ENCODE measurements around the gene ICAM1. TPM values are rescaled to one million over a fixed set of nuclear protein-coding genes. Genes with fewer than 3 reads are reported as not detected.

The ICAM1 gene
- total and polyA plus RNA-seq, 2 of the 13 experiments (the other 11 are each of a cell fraction or from before 2014, with no cell fraction given) = 37.9 to 98.4 TPM

DNA sequence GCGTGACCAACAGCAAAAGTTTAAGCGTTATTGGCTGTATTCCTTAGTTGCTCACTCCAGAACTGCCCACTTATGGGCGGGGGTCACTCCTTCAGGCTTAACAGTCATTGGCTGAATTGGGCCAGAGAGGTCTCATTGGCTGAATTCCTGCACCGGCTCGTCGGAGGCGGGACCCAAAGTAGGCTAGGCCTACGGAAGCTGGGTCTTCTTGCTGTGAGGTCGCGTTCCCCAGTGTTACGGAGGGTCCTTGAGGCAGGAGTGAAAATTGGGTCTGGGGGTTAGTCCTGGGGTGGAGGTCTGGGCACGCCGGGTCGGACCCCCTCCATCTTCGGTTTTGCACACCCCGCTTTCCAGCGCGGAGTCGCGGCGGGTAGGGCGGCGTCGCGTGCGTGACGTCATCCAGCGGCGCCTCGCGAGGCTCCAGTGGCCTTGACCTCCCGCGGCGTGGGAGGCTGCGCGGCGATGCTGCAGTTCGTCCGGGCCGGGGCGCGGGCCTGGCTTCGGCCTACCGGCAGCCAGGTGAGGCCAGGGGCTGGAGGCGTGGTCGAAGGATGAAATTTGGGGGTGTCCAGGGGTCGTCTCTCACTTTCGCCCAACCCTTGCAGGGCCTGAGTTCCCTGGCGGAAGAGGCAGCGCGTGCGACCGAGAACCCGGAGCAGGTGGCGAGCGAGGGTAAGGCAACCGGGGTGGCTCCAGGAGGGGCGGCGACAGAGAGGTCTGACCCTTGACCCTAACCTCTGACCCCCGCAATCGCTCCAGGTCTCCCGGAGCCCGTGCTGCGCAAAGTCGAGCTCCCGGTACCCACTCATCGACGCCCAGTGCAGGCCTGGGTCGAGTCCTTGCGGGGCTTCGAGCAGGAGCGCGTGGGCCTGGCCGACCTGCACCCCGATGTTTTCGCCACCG lies 18.9 kb upstream of the ICAM1 start, which contains the start of gene MRPL4 (continued):
- TF ChIP-seq, protein P1, sequence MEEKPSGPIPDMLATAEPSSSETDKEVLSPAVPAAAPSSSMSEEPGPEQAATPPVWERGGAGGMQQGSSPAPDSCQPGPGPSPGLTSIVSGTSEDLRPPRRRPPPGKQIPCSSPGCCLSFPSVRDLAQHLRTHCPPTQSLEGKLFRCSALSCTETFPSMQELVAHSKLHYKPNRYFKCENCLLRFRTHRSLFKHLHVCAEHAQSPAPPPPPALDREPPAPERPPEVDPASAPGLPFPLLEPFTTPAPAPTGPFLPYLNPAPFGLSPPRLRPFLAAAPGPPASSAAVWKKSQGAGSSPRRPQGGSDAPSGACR (CRISPR knock-in tag; IDR thresholded peaks at IDR 0.05) = peak; percentile 96
- TF ChIP-seq, protein P2, sequence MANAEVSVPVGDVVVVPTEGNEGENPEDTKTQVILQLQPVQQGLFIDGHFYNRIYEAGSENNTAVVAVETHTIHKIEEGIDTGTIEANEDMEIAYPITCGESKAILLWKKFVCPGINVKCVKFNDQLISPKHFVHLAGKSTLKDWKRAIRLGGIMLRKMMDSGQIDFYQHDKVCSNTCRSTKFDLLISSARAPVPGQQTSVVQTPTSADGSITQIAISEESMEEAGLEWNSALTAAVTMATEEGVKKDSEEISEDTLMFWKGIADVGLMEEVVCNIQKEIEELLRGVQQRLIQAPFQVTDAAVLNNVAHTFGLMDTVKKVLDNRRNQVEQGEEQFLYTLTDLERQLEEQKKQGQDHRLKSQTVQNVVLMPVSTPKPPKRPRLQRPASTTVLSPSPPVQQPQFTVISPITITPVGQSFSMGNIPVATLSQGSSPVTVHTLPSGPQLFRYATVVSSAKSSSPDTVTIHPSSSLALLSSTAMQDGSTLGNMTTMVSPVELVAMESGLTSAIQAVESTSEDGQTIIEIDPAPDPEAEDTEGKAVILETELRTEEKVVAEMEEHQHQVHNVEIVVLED (CRISPR knock-in tag; IDR thresholded peaks at IDR 0.05; ENCODE audit: borderline replicate concordance) = peak; percentile 91
- TF ChIP-seq, protein P3, sequence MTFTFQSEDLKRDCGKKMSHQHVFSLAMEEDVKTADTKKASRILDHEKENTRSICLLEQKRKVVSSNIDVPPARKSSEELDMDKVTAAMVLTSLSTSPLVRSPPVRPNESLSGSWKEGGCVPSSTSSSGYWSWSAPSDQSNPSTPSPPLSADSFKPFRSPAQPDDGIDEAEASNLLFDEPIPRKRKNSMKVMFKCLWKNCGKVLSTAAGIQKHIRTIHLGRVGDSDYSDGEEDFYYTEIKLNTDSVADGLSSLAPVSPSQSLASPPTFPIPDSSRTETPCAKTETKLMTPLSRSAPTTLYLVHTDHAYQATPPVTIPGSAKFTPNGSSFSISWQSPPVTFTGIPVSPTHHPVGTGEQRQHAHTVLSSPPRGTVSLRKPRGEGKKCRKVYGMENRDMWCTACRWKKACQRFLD (CRISPR knock-in tag; IDR thresholded peaks at IDR 0.05; ENCODE audit: borderline replicate concordance) = peak; percentile 87
- TF ChIP-seq, protein P4, sequence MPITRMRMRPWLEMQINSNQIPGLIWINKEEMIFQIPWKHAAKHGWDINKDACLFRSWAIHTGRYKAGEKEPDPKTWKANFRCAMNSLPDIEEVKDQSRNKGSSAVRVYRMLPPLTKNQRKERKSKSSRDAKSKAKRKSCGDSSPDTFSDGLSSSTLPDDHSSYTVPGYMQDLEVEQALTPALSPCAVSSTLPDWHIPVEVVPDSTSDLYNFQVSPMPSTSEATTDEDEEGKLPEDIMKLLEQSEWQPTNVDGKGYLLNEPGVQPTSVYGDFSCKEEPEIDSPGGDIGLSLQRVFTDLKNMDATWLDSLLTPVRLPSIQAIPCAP (CRISPR knock-in tag; IDR thresholded peaks at IDR 0.05; ENCODE audit: low read depth) = 0 out of 2 replicates have a peak, but pooled peaks have one; percentile 33
- TF ChIP-seq FOXC1 (CRISPR knock-in tag; IDR thresholded peaks at IDR 0.05; ENCODE audit: borderline replicate concordance) (peak; percentile 97), ZNF430 (CRISPR knock-in tag; IDR thresholded peaks at IDR 0.05) (peak; percentile 94; the same call in 1 of the 2 replicates), ARNT (IDR thresholded peaks at IDR 0.05) (no peak), ZNF781 (CRISPR knock-in tag; IDR thresholded peaks at IDR 0.05; ENCODE audit: borderline replicate concordance, not compliant biosample characterization) (no peak), ZFY (CRISPR knock-in tag; IDR thresholded peaks at IDR 0.05) (peak; percentile 100)
- TF ChIP-seq, protein P5, sequence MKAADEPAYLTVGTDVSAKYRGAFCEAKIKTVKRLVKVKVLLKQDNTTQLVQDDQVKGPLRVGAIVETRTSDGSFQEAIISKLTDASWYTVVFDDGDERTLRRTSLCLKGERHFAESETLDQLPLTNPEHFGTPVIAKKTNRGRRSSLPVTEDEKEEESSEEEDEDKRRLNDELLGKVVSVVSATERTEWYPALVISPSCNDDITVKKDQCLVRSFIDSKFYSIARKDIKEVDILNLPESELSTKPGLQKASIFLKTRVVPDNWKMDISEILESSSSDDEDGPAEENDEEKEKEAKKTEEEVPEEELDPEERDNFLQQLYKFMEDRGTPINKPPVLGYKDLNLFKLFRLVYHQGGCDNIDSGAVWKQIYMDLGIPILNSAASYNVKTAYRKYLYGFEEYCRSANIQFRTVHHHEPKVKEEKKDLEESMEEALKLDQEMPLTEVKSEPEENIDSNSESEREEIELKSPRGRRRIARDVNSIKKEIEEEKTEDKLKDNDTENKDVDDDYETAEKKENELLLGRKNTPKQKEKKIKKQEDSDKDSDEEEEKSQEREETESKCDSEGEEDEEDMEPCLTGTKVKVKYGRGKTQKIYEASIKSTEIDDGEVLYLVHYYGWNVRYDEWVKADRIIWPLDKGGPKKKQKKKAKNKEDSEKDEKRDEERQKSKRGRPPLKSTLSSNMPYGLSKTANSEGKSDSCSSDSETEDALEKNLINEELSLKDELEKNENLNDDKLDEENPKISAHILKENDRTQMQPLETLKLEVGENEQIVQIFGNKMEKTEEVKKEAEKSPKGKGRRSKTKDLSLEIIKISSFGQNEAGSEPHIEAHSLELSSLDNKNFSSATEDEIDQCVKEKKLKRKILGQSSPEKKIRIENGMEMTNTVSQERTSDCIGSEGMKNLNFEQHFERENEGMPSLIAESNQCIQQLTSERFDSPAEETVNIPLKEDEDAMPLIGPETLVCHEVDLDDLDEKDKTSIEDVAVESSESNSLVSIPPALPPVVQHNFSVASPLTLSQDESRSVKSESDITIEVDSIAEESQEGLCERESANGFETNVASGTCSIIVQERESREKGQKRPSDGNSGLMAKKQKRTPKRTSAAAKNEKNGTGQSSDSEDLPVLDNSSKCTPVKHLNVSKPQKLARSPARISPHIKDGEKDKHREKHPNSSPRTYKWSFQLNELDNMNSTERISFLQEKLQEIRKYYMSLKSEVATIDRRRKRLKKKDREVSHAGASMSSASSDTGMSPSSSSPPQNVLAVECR (CRISPR knock-in tag; IDR thresholded peaks at IDR 0.05; ENCODE audit: borderline replicate concordance) = peak; percentile 99
- TF ChIP-seq, protein P6, sequence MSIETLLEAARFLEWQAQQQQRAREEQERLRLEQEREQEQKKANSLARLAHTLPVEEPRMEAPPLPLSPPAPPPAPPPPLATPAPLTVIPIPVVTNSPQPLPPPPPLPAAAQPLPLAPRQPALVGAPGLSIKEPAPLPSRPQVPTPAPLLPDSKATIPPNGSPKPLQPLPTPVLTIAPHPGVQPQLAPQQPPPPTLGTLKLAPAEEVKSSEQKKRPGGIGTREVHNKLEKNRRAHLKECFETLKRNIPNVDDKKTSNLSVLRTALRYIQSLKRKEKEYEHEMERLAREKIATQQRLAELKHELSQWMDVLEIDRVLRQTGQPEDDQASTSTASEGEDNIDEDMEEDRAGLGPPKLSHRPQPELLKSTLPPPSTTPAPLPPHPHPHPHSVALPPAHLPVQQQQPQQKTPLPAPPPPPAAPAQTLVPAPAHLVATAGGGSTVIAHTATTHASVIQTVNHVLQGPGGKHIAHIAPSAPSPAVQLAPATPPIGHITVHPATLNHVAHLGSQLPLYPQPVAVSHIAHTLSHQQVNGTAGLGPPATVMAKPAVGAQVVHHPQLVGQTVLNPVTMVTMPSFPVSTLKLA (IDR thresholded peaks at IDR 0.05) = 0 out of 2 replicates have a peak, but pooled peaks have one; percentile 33
- TF ChIP-seq, protein P7, sequence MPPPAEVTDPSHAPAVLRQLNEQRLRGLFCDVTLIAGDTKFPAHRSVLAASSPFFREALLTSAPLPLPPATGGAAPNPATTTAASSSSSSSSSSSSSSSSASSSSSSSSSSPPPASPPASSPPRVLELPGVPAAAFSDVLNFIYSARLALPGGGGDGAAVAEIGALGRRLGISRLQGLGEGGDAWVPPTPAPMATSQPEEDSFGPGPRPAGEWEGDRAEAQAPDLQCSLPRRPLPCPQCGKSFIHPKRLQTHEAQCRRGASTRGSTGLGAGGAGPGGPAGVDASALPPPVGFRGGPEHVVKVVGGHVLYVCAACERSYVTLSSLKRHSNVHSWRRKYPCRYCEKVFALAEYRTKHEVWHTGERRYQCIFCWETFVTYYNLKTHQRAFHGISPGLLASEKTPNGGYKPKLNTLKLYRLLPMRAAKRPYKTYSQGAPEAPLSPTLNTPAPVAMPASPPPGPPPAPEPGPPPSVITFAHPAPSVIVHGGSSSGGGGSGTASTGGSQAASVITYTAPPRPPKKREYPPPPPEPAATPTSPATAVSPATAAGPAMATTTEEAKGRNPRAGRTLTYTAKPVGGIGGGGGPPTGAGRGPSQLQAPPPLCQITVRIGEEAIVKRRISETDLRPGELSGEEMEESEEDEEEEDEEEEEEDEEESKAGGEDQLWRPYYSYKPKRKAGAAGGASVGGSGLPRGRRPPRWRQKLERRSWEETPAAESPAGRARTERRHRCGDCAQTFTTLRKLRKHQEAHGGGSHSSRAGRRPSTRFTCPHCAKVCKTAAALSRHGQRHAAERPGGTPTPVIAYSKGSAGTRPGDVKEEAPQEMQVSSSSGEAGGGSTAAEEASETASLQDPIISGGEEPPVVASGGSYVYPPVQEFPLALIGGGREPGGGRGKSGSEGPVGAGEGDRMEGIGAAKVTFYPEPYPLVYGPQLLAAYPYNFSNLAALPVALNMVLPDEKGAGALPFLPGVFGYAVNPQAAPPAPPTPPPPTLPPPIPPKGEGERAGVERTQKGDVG (CRISPR knock-in tag; IDR thresholded peaks at IDR 0.05; ENCODE audit: borderline replicate concordance) = peak; percentile 30; the same call in 1 of the 2 replicates

Data from HepG2 (cell line).